Gastroesophageal sphincter (tissue), 3 donors: ENCODE results near the gene UVRAG.

Source experiments
- CTCF ChIP-seq, 4 experiments: fragments of 200-600 bp in 2 of 4; fragments of 450-650 bp in 2 of 4; sonication (generic) in 1 of 4; IDR thresholded peaks; one replicate each; pipeline ENCODE4 v1.5.1; 2017 to 2019; ENCODE audit warnings: antibody characterized with exemption in 4 of 4, mild to moderate bottlenecking in 2 of 4, moderate library complexity in 2 of 4
- POLR2A ChIP-seq, 2 donors: fragments of 450-650 bp; IDR thresholded peaks; one replicate each; pipeline ENCODE4 v1.6.1; 2017; ENCODE audit warnings: antibody characterized with exemption in 2 of 2, mild to moderate bottlenecking in 2 of 2, moderate library complexity in 1 of 2

- no peak for TF ChIP-seq CTCF (IDR thresholded peaks at IDR 0.05)
- TF ChIP-seq POLR2A (IDR thresholded peaks at IDR 0.05), result no peak
These were observed 79.1 kb downstream of the UVRAG start for GRCh38 chr11:75894036-75894585.
